Retinal pigment epithelial cell (primary cell): ENCODE measurements around the gene PPEF1.

Source experiments
- DNase-seq: peaks from one replicate; pipeline ENCODE4 v3.0.0-alpha.2; 2010; ENCODE audit warnings: low read depth
- H3K4me3 ChIP-seq: 2 replicates; pipeline ENCODE4 v1.5.1; 2011; ENCODE audit warnings: mild to moderate bottlenecking, low read length, control low read depth, moderate library complexity
- TF ChIP-seq, protein P1 (sequence below): conservative IDR thresholded peaks from 2 replicates; pipeline ENCODE4 v1.5.1; 2011; ENCODE audit warnings: low read depth, low read length, control low read depth, inconsistent platforms

Gene PPEF1

DNA sequence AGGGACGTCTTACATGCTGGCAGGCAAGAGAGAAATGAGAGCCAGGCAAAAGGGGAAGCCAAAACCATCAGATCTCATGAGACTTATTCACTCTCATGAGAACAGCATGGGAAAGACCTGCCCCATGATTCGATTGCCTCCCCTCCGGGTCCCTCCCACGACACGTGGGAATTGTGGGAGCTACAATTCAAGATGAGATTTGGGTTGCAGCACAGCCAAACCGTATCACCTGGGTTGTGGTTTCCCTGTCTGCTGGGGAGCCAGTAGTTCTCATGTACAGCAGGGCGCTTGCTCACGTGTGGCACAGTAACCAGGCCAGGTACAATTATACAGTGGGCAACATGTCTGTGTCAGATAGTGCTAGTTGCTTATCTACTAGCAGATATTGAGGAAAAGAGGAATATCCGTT lies 24.5 kb upstream of the PPEF1 start:
- no peak for DNase-seq
- TF ChIP-seq, protein P1, sequence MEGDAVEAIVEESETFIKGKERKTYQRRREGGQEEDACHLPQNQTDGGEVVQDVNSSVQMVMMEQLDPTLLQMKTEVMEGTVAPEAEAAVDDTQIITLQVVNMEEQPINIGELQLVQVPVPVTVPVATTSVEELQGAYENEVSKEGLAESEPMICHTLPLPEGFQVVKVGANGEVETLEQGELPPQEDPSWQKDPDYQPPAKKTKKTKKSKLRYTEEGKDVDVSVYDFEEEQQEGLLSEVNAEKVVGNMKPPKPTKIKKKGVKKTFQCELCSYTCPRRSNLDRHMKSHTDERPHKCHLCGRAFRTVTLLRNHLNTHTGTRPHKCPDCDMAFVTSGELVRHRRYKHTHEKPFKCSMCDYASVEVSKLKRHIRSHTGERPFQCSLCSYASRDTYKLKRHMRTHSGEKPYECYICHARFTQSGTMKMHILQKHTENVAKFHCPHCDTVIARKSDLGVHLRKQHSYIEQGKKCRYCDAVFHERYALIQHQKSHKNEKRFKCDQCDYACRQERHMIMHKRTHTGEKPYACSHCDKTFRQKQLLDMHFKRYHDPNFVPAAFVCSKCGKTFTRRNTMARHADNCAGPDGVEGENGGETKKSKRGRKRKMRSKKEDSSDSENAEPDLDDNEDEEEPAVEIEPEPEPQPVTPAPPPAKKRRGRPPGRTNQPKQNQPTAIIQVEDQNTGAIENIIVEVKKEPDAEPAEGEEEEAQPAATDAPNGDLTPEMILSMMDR: no peak
- no peak overlapping the region for H3K4me3 ChIP-seq

DNA sequence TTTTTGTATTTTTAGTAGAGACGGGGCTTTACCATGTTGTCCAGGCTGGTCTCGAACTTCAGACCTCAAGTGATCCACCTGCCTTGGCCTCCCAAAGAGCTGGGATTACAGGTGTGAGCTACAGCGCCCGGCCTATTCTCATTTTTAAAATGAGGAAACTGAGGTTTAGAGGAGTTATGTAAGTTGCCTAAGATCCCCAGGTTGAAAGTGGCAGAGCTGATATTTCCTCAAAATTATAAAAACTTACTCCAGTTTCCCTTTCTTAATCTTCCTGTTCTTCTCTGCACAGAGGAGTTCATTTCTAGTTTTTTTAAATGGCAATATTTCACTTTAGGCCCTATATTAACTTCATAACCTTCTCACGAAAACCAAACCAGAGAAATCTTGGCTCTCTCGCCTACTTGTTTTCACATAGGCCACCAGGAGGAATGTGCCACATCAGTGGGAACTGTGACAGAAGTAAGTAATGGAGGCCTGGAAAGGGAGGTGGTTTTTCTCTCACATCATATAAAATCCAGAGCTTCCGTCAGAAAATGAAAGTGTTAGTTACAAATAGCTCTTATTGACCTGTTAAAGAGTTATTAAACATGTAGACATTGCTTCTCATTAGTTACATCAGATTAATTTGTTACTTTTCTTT lies 19.5 kb upstream of the PPEF1 start:
- no peak overlapping the region for H3K4me3 ChIP-seq
- TF ChIP-seq, protein P1: no peak
- DNase-seq: no peak

DNA sequence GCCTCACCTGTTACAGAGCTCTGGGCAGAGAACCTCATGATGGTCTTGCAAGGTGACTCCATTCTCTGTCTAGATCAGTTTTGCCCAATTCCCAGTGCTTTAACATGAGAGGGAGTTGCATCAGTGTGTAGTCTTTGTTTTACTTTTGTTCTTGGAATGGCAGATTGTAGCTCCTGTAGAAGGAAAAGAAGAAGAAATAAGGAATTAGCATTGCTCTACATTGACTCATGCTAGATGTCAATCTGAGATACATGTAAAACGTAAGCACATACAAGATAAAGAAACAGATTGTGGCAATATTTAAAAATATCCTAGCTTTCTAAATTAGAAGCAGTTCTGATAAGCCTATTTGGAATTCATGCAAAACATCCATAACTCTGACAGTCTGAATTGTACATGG lies 16.0 kb upstream of the PPEF1 start:
- H3K4me3 ChIP-seq: no peak overlapping the region
- TF ChIP-seq, protein P1: no peak
- no peak for DNase-seq

DNA sequence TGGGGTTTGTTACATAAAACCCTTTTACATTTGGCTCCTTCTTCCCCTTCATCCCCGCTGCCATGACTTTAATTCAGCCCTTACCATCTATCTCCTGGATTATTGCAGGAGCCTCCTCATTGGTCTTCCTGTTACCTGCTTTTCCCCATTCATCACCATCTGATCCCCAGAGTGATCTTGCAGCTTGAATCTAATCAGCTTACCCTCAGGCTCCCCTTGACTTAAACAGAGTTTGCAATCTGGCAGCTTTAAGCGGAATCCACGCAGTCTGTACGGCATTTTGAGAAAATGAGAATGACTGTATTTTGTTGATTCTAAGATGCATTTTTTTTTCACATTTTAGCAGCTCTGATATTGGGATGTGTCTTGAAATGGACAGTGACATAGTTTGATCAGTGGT lies 14.9 kb upstream of the PPEF1 start:
- DNase-seq: no peak
- TF ChIP-seq, protein P1: no peak
- no peak overlapping the region for H3K4me3 ChIP-seq

DNA sequence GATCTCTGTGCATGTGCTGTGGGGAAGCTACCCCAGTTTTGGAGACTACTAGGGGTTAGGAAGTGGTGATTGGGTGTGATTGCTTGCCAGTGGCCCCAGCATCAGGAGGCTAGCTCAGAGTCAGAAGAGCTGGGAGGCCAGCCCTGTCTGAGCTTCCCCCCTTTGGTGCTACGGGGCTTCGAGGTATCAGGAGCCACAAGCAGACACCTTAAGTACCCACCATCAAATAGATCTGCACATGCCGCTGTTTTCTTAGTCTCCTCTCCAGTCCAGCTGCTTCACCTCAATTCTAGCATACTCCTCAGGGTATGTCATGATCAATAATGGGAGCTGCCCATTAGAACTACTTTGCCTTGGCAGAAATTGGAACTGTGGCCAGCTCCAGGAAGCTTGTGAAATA lies 10.8 kb upstream of the PPEF1 start:
- no peak for DNase-seq
- TF ChIP-seq, protein P1: no peak
- H3K4me3 ChIP-seq: no peak overlapping the region

DNA sequence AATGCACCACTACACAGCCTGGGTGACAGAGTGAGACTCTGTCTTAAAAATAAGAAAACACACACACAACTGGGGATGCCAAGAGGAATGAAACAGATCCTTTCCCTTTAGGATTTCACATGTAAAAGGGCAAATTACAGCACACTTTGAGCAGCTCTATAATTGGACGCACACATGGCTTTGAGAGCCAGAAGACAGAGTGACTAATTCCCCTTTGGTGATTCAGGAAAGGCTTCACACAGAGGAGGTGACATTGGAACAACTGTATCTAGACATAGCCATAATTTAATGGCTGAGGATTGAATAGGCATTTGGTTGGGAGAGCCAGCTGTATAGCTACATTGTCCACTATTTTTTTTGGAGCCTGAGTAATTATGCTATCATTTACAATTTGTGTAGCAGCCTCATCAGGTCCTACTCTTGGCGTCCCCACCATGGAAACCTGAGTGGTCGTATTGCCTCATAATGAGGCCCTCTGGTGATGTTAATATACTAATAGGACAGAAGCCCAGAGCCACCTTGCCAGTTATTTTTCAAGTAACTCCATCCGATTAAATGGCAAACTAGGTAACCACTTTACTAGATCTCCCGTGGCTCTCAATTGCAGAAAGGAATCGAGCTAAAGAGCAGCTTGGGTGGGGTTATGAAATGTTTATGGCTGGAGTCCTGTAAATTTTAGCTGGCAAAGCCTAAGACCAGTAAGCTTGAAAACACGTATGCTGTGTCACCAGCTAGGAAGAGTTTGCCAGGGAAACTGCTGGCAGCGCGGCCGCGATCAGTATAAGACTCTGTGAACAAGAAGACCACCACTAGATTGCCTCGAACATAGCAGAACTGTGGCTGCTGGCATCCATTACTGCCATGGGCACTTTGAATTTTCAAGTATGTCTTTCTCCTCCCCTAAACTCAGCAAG lies 8.5 kb upstream of the PPEF1 start:
- TF ChIP-seq, protein P1: no peak
- no peak for DNase-seq
- no peak overlapping the region for H3K4me3 ChIP-seq
